HuH-7.5 (cell line): ENCODE data around the gene CRTC3.
"Not testable (repeated sequence)": the region's sequence is repeated elsewhere in the genome, so short reads cannot be mapped to it uniquely, and the experiment has no call there.

Source experiments
- DNase-seq: peaks from one replicate; pipeline ENCODE4 v3.0.0; 2011; ENCODE audit warnings: low spot score

CRTC3 gene

DNA sequence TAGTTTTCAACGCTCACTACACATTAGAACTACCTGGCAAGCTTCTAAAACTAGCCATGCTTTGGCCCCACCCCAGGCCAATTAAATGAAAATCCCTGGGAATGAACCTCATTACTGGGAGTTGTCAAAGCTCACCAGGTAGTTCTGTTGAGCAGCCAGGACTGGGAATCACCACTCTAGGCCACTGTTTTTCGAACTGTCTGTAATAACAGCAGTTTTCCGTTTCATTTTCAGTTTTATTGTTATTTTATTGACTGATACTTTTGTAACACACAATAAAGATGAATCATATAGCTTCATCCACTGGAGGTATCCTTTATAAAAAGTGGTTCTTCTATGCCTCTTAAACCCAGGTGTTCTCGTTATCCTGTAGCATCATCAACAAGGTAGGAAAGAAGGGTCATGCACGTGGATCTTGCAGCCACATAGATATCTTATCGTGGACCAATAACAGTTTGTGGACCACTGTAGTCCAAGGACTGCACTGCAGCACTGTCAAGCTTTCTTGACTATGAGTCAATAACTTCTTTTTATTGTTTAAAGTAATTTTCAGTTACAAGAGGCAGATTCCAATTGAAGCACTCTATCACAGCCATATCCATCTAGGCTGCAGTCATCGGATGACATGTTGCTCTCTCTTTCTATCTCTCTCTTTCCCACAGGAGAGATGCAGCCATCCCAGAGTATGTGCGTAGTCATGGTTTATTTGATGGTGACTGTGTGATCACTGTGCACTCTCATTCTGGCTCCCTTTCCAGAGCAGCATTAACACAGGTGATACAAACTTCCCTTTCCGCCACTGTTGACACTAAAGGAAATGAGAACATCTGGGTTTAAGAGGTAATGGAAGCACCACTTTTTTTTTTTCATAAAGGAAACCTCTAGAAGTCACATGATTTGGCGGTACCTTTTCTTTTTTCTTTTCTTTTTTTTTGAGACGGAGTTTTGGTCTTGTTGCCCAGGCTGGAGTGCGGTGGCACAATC is 148.4 kb downstream of the CRTC3 start:
- DNase-seq: no peak

- no peak for DNase-seq
Observed at GRCh38 chr15:90679959-90680358, 150.2 kb downstream of the CRTC3 start.

DNA sequence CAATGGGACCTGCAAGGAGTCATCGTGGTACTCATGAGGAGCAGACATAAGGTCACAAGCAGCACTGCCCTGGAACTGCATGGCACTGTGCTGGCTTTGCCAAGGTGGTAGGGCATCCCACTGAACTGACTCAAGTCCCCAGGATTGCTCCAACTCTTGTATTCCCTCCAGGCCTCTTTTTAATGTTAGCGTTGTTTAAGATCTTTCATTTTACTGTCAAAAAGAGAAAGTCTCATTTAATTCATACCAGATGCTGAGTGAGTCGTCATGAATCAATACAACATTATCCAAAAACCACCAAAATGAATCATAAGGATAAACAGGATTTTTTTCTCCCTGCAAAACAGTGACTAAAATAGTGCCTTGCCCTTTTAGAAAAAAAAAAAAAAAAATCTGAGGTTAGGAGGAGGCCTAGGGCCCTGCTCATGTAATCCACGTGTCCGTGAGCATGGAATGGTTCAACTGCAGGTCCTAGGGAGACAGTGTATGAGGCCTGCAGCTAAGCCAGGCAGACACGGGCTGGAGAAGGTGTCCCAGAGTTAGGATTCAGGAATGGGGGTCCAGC is 150.7 kb downstream of the CRTC3 start:
- no peak for DNase-seq

- no peak for DNase-seq
Observed at GRCh38 chr15:90681056-90681455, 151.3 kb downstream of the CRTC3 start.

DNA sequence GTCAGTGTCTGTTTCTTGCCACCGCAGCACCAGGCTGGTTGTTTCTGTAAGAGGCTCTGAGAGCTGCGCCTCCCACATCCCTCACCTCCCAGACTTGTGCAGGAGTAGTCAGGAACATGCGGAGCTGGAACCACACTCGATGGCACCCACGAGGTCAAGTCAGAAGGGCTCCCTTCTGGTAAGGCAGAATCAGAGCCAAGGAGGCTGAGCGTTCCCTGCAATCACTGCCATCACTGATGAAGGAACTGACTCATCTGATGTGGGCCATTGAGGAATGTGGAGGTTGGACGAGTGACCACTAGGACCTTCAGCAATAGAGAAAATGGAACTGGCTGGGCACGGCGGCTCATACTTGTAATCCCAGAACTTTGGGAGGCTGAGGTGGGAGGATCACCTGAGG is 151.8 kb downstream of the CRTC3 start:
- DNase-seq: no peak

DNA sequence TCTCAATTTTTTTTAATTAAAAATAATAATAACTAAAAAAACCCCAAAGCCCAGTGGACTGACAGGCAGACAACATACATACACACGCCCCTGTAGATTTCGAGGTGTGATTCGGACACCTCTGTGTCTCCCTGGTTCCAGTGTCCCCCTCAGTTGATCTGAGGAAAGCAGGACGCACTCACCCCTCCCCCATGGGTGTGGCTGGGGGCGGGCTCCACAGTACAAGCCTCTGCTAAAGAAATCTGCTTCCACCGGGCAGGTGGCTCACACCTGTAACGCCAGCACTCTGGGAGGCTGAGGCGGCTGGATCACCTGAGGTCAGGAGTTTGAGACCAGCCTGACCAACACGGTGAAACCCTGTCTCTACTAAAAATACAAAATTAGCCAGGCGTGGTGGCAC is 153.6 kb downstream of the CRTC3 start:
- no peak for DNase-seq

- DNase-seq: no peak
Observed at GRCh38 chr15:90683876-90684275, 154.2 kb downstream of the CRTC3 start.

DNA sequence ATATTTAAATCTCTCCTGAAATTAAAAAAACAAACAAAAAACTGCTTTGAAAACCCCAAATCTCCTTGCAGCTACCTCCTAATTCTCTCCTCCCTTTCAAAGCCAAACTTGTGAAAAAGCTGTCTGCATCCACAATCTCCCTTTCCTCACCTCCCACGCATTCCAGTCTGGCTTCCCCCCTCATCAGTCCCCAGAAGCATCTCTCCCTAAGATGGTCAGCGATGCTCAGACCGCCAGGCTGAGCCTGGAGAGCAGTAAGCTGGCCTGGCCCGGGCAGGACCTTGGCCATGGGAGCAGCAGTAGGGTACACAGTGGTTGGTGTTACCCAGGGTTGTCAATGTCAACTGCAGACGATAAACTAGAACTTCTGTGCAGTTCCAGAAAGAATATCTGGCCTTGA is 154.6 kb downstream of the CRTC3 start:
- DNase-seq: no peak

GRCh38 chr15:90685591-90686434 is 156.1 kb downstream of the CRTC3 start:
- no peak for DNase-seq

DNA sequence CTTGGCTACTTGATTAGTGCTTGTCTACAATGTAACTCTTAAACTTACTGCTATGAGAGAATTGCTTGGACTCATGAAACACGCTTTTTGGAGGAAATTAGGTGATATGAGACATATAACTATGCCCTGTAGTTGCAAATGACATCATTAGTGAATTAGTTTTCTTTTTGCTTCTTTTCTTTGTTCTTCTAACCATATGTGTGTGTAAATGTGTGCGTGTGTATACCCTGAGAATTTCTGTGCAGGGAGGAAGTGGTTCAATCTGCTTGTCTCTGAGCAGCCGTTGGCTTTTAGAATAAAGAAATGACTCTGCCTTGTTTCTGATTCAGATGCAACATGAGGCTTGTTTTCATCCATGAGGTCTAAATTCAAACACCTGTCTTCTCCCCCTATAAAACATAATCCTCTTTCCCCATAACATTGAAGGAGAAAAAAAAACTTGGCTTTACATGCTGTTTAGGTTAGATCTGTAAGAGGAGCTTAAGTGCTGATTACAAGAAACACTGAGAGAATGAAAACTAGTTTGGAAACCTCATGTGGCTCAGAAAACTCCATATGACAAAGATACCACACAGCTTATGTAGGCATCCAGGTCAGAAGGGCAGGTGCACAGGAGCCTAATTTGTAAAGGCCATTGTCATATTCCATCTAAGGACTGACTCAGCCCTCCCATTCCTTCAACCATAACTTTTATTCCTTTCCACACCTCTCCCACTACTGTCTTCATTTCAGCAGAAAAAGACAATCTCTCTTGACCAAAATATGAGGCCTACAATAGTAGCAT is 156.9 kb downstream of the CRTC3 start:
- DNase-seq: no peak

- not testable (repeated sequence) for DNase-seq
Observed at GRCh38 chr15:90689326-90689961, 159.7 kb downstream of the CRTC3 start.

GRCh38 chr15:90690585-90690984 is 160.9 kb downstream of the CRTC3 start:
- DNase-seq: no peak

- DNase-seq: no peak
Observed at GRCh38 chr15:90691369-90691768, 161.6 kb downstream of the CRTC3 start.

GRCh38 chr15:90691982-90692773 is 162.5 kb downstream of the CRTC3 start:
- no peak for DNase-seq
